HCT116 (cell line): ENCODE data around the gene COQ10B. TPM values are rescaled to one million over a fixed set of nuclear protein-coding genes. Genes with fewer than 3 reads are reported as not detected.

ENCODE experiments used
- ATAC-seq: fragments of 200-7000 bp; cut with Tn5 transposase; 2 replicates; pipeline ENCODE4 v1.9.1; 2020; ENCODE audit warnings: mild to moderate bottlenecking, moderate library complexity
- BruUV-seq: library from RNA; stranded (reverse); fragments of 400-500 nt; replicated peaks from 2 replicates; lab custom pipeline; 2021; lab: Mats Ljungman, UMichigan
- CTCF ChIA-PET: fragments of 300-600 bp; sonication (Branson Sonifier 250); formaldehyde crosslinking; loops from one replicate; lab custom pipeline; 2021; ENCODE audit warnings: antibody characterized with exemption; lab: Charles Lee
- POLR2A ChIA-PET: fragments of 300-600, 350-600 bp; sonication (Branson Sonifier 250); formaldehyde crosslinking; loops from one replicate; lab custom pipeline; 2021; ENCODE audit warnings: antibody characterized with exemption; lab: Charles Lee
- RAD21 ChIA-PET, 2 experiments: fragments of 300-600 bp; sonication (Branson Sonifier 250); formaldehyde crosslinking; loops; one replicate each; lab custom pipeline; 2023; ENCODE audit warnings: low total read pairs in 2 of 2; ENCODE audit not compliant: uncharacterized antibody in 2 of 2, unreplicated experiment in 2 of 2, low non-redundant PET in 1 of 2; lab: Charles Lee
- DNase-seq: peaks from one replicate; pipeline ENCODE4 v3.0.0-alpha.2; 2010; ENCODE audit warnings: low read depth, low spot score
- H2AFZ ChIP-seq: fragments of 200-600 bp; shearing (Covaris generic), sonication (generic); 2 replicates; pipeline ENCODE4 v1.6.1; 2017; ENCODE audit warnings: low read depth, mixed run types, mixed read lengths, antibody characterized with exemption, low read length; ENCODE audit not compliant: poor library complexity, severe bottlenecking
- H3K27ac ChIP-seq: 2 replicates; pipeline ENCODE4 v1.5.1; 2012; ENCODE audit warnings: low read depth, low read length
- H3K27me3 ChIP-seq: fragments of 200-600 bp; sonication (generic); 2 replicates; pipeline ENCODE4 v1.6.1; 2016; ENCODE audit warnings: mixed run types, low read length, mixed read lengths; ENCODE audit not compliant: insufficient read depth
- H3K36me3 ChIP-seq, 2 experiments: fragments of 200-500 bp in 1 of 2; fragments of 200-600 bp in 1 of 2; sonication (Bioruptor generic) in 1 of 2; sonication (generic) in 1 of 2; 2 replicates each; pipeline versions ENCODE4 v1.5.1 to v1.6.1; 2014 to 2016; ENCODE audit warnings: low read length in 2 of 2, inconsistent platforms in 1 of 2, mixed read lengths in 1 of 2, mixed run types in 1 of 2; ENCODE audit not compliant: insufficient read depth in 2 of 2, control insufficient read depth in 1 of 2
- H3K4me1 ChIP-seq, 2 experiments: fragments of 200-600 bp in 1 of 2; sonication (generic) in 1 of 2; 2 replicates each; pipeline versions ENCODE4 v1.5.1 to v1.6.1; 2012 to 2017; ENCODE audit warnings: low read length in 2 of 2, inconsistent platforms in 1 of 2, mild to moderate bottlenecking in 1 of 2, mixed read lengths in 1 of 2, mixed run types in 1 of 2, moderate library complexity in 1 of 2; ENCODE audit not compliant: insufficient read depth in 2 of 2, control insufficient read depth in 1 of 2
- H3K4me2 ChIP-seq: fragments of 200-600 bp; sonication (generic); 2 replicates; pipeline ENCODE4 v1.6.1; 2017; ENCODE audit warnings: mixed run types, low read length, mixed read lengths
- H3K4me3 ChIP-seq, 2 experiments: fragments of 200-600 bp in 1 of 2; sonication (generic) in 1 of 2; replicated peaks in 1 of 2; 2 replicates each; pipeline ENCODE4 v1.5.1; 2011 to 2016; ENCODE audit warnings: low read length in 2 of 2, control low read depth in 1 of 2, low read depth in 1 of 2, mild to moderate bottlenecking in 1 of 2, mixed read lengths in 1 of 2, mixed run types in 1 of 2
- H3K79me2 ChIP-seq: fragments of 200-600 bp; sonication (generic); 2 replicates; pipeline ENCODE4 v1.6.1; 2017; ENCODE audit warnings: mild to moderate bottlenecking, mixed run types, low read length, moderate library complexity, mixed read lengths; ENCODE audit not compliant: insufficient read depth
- H3K9ac ChIP-seq: fragments of 200-600 bp; sonication (generic); 2 replicates; pipeline ENCODE4 v1.6.1; 2016; ENCODE audit warnings: low read length, mixed read lengths
- H3K9me2 ChIP-seq: fragments of 200-600 bp; sonication (generic), shearing (Covaris generic); 2 replicates; pipeline ENCODE4 v1.6.1; 2017; ENCODE audit warnings: mixed run types, mild to moderate bottlenecking, moderate library complexity; ENCODE audit not compliant: insufficient read depth
- H3K9me3 ChIP-seq, 2 experiments: fragments of 200-500 bp in 1 of 2; fragments of 200-600 bp in 1 of 2; sonication (Bioruptor generic) in 1 of 2; sonication (generic) in 1 of 2; 2 replicates each; pipeline ENCODE4 v1.6.1; 2014 to 2017; ENCODE audit warnings: low read length in 2 of 2, mixed read lengths in 2 of 2, inconsistent platforms in 1 of 2, low read depth in 1 of 2, mild to moderate bottlenecking in 1 of 2, mixed run types in 1 of 2, moderate library complexity in 1 of 2; ENCODE audit not compliant: control insufficient read depth in 1 of 2, insufficient read depth in 1 of 2
- H4K20me1 ChIP-seq: fragments of 200-600 bp; sonication (generic), shearing (Covaris generic); 2 replicates; pipeline ENCODE4 v1.6.1; 2017; ENCODE audit warnings: mixed run types, mild to moderate bottlenecking, moderate library complexity; ENCODE audit not compliant: insufficient read depth
- CBX3 ChIP-seq: IDR thresholded peaks from 2 replicates; pipeline ENCODE4 v1.6.1; 2012; ENCODE audit warnings: low read depth
- CEBPB ChIP-seq: IDR thresholded peaks from 2 replicates; pipeline ENCODE4 v1.6.1; 2012; ENCODE audit warnings: low read depth
- CTCF ChIP-seq, 3 experiments: fragments of 200-600 bp in 1 of 3; sonication (generic) in 1 of 3; IDR thresholded peaks in 2 of 3; conservative IDR thresholded peaks in 1 of 3; 2 replicates each; pipeline ENCODE4 v1.5.1; 2012 to 2017; ENCODE audit warnings: low read depth in 2 of 3, low read length in 2 of 3, antibody characterized with exemption in 1 of 3, borderline replicate concordance in 1 of 3, control low read depth in 1 of 3, mild to moderate bottlenecking in 1 of 3, mixed read lengths in 1 of 3, mixed run types in 1 of 3, moderate library complexity in 1 of 3; ENCODE audit not compliant: insufficient read depth in 1 of 3
- EGR1 ChIP-seq: IDR thresholded peaks from 2 replicates; pipeline ENCODE4 v1.6.1; 2012; ENCODE audit warnings: low read depth
- ELF1 ChIP-seq: IDR thresholded peaks from 2 replicates; pipeline ENCODE4 v1.6.1; 2012; ENCODE audit warnings: low read depth, borderline replicate concordance
- EZH2 ChIP-seq: fragments of 200-600 bp; sonication (generic); IDR thresholded peaks from 2 replicates; pipeline ENCODE4 v1.6.1; 2017; ENCODE audit warnings: antibody characterized with exemption, mixed run types
- MAX ChIP-seq: IDR thresholded peaks from 2 replicates; pipeline ENCODE4 v1.6.1; 2012
- POLR2A ChIP-seq: IDR thresholded peaks from 2 replicates; pipeline ENCODE4 v1.7.0; 2011; ENCODE audit warnings: borderline replicate concordance; ENCODE audit not compliant: insufficient read depth, insufficient read length; ENCODE audit errors: extremely low read depth
- POLR2AphosphoS5 ChIP-seq: IDR thresholded peaks from 2 replicates; pipeline ENCODE4 v1.6.1; 2011; ENCODE audit warnings: mild to moderate bottlenecking, low read depth, low read length, moderate library complexity
- RAD21 ChIP-seq: IDR thresholded peaks from 2 replicates; pipeline ENCODE4 v1.6.1; 2012; ENCODE audit warnings: low read depth, mild to moderate bottlenecking
- REST ChIP-seq: IDR thresholded peaks from 2 replicates; pipeline ENCODE4 v1.6.1; 2012; ENCODE audit warnings: low read depth
- SIN3A ChIP-seq: IDR thresholded peaks from 2 replicates; pipeline ENCODE4 v1.6.1; 2012; ENCODE audit warnings: low read depth
- SP1 ChIP-seq: IDR thresholded peaks from 2 replicates; pipeline ENCODE4 v1.6.1; 2012; ENCODE audit warnings: low read depth
- YY1 ChIP-seq: IDR thresholded peaks from 2 replicates; pipeline ENCODE4 v1.6.1; 2011; ENCODE audit warnings: low read length, low read depth, moderate library complexity, mild to moderate bottlenecking; ENCODE audit not compliant: insufficient replicate concordance; ENCODE audit errors: extremely low read depth
- ZFX ChIP-seq: fragments of 450-650 bp; IDR thresholded peaks from 2 replicates; pipeline ENCODE4 v1.6.1; 2017
- ZNF274 ChIP-seq: fragments of 200-500 bp; sonication (Bioruptor generic); IDR thresholded peaks from 2 replicates; pipeline ENCODE4 v1.6.1; 2014; ENCODE audit warnings: mild to moderate bottlenecking, low read depth, low read length, inconsistent platforms
- intact Hi-C: fragments of 100-400 bp; cut with micrococcal nuclease; formaldehyde crosslinking; loops from 2 replicates; pipeline ENCODE4 v1.10.0; 2022
- total RNA-seq: library from RNA; stranded (reverse); gene quantifications from one replicate; pipeline ENCODE4 v1.2.1, GENCODE V29; 2021; ENCODE audit not compliant: unreplicated experiment
- TF ChIP-seq, protein P1 (sequence below): IDR thresholded peaks from 2 replicates; pipeline ENCODE4 v1.6.1; 2011; ENCODE audit warnings: mild to moderate bottlenecking, low read length, moderate library complexity; ENCODE audit not compliant: insufficient replicate concordance; ENCODE audit errors: extremely low read depth

The COQ10B gene
- total RNA-seq, 1 experiment from 2014 or later = 20.4 TPM

- Histone ChIP-seq H3K4me2 (peak within 1 kb of the TSS; percentile 67), H3K9me3 (no peaks in the 10 kb centered on the region), H3K27ac (peak within 1 kb of the TSS; percentile 78), H3K9me2 (no peaks in the 10 kb centered on the region), H3K4me3 (peak within 1 kb of the TSS; percentile 84 to 100), H3K79me2 (peaks cover 61% of the 10 kb centered on the region), H3K36me3 (0 out of 4 replicates have a peak, but pooled peaks cover 0 to 2% of the 10 kb centered on the region in 2 experiments), H3K4me1 (peaks cover 6 to 22% of the 10 kb centered on the region in 2 experiments; a peak in 2 of 4 replicates), H4K20me1 (peaks cover 15% of the 10 kb centered on the region), H3K27me3 (no peaks in the 10 kb centered on the region), H2AFZ (peak within 1 kb of the TSS; percentile 28), H3K9ac (peak within 1 kb of the TSS; percentile 94)
- POLR2A ChIA-PET = interaction anchor here (0.8 to 1.3 kb wide), 6 partner anchors 10 to 22 kb away, joined by 3 to 14 read pairs (median 3); partner anchors contain the start of gene COQ10B
- intact Hi-C loops = loop anchor here (1.0 kb wide), 1 partner anchor 18 kb away; the partner anchor contains the start of gene COQ10B
- TF ChIP-seq REST = no peak
- TF ChIP-seq CTCF (IDR thresholded peaks at IDR 0.05 in 2 of 3, conservative IDR thresholded peaks at IDR 0.05 in 1 of 3; ENCODE audit: borderline replicate concordance in 1 of 3, insufficient read depth in 1 of 3, low read depth in 2 of 3, low read length in 2 of 3) = no peak
- TF ChIP-seq SP1 = no peak
- peak; percentile 92 for TF ChIP-seq POLR2A
- TF ChIP-seq RAD21 = no peak
- TF ChIP-seq YY1 = peak; percentile 95
- no peak for TF ChIP-seq CEBPB
- peak; percentile 93 for TF ChIP-seq MAX
- TF ChIP-seq POLR2AphosphoS5 = peak; percentile 96
- TF ChIP-seq, protein P1, sequence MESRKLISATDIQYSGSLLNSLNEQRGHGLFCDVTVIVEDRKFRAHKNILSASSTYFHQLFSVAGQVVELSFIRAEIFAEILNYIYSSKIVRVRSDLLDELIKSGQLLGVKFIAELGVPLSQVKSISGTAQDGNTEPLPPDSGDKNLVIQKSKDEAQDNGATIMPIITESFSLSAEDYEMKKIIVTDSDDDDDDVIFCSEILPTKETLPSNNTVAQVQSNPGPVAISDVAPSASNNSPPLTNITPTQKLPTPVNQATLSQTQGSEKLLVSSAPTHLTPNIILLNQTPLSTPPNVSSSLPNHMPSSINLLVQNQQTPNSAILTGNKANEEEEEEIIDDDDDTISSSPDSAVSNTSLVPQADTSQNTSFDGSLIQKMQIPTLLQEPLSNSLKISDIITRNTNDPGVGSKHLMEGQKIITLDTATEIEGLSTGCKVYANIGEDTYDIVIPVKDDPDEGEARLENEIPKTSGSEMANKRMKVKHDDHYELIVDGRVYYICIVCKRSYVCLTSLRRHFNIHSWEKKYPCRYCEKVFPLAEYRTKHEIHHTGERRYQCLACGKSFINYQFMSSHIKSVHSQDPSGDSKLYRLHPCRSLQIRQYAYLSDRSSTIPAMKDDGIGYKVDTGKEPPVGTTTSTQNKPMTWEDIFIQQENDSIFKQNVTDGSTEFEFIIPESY = no peak
- TF ChIP-seq EGR1 = peak; percentile 63
- TF ChIP-seq EZH2 = no peak
- peak; percentile 61 for TF ChIP-seq ZFX
- no peak for TF ChIP-seq ZNF274
- TF ChIP-seq CBX3 = peak; percentile 49; the same call in 1 of the 2 replicates
- peak; percentile 64; the same call in 1 of the 2 replicates for TF ChIP-seq SIN3A
- TF ChIP-seq ELF1 = no peak; the same call in 1 of the 2 replicates
- BruUV-seq = no TSS peak
- CTCF ChIA-PET = no interaction called here
- RAD21 ChIA-PET = no interaction called here
- DNase-seq = peak; percentile 95
- peak; percentile 93 for ATAC-seq
These were observed 18.5 kb upstream of the COQ10B start, which contains the start of gene SF3B1 for GRCh38 chr2:197434541-197435513. TSS of gene SF3B1 (minus strand) at chr2:197435028. CDS start at chr2:197434999, 29 bp downstream.
